HG03432 (cell line): ENCODE results near the gene OR6C6.
"Not testable (repeated sequence)": the region's sequence is repeated elsewhere in the genome, so short reads cannot be mapped to it uniquely, and the experiment has no call there.

Source experiments
- ATAC-seq: cut with Tn5 transposase; IDR thresholded peaks from one replicate; pipeline ENCODE4 v1.9.1; 2021; ENCODE audit warnings: mild to moderate bottlenecking, moderate library complexity; ENCODE audit not compliant: unreplicated experiment

The OR6C6 gene

DNA sequence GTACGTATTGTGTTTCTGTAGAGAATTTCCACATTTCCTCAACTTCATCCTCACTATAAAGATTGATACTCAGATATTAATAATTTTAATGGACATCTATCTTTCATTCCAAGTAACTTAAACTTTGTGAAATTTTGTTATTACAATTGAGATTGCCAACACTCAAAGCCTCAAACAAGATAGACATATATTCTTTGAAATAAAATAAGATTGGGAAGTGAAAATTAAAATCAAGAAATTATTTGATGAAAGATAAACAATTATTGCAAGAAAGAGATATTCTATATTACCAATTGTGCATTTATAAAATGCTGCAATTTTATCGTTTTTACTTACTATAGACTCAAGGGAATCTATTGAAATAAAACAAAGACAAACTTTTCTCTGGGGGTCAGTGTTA, at the start of gene OR6C6:
OR6C6 (minus strand) TSS at position 101 of the 400 bp plus-strand sequence. CDS start 1,337 bp downstream, outside the sequence.
- ATAC-seq, result no peak

DNA sequence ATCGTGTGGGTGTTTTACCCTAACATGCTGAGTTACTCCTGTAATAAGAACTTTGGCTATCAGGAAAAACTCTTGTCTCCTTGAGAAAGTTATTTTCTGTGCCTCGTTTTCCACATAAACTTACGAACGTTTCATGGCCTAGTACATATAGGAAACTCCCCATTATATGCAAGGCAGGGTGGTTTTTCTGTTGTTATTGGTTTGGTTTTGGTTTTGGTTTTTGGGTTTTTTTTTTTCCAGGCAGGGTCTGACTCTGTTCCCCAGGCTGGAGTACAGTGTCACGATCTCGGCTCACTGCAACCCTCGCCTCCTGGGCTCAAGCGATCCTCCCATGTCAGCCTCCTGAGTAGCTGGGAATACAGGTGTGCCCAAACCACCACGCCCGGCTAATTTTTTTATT, 39.6 kb upstream of the OR6C6 start:
- ATAC-seq, result no peak

DNA sequence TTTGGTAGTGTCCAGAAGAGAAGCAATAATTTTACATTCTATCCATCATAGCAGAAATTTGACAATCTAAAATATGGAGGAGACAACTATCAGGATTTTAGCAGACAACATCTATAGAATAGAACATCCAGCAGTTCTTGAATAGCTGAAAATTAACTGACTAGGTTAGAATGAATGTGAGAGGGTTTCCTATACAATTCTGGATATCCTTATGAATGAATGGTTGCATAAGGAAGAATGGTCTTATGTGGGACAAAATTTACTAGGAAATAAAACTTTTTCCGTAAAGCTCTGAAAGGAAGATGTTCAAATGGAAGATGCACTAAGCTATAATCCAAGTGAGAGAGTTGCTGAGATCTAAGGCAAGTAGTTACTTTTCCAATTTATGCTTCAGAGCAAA, 34.1 kb upstream of the OR6C6 start, which contains the start of gene OR6C3:
OR6C3 (plus strand) TSS at position 301 of the 400 bp plus-strand sequence. CDS start 955 bp downstream, outside the sequence.
- no peak for ATAC-seq

DNA sequence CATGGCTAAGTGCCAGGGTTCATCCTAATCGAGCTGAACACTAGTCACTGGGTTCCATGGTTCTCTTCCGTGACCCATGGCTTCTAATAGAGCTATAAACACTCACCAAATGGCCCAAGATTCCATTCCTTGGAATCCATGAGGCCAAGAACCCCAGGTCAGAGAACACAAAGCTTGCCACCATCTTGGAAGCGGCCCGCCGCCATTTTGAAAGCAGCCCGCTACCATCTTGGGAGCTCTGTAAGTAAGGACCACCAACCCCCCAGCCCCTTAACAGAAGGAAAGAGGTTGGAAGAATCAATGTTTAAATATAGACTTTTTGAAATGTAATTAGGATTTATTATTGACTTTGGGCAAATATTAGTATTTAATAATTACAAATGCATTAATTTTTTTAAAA, 29.4 kb upstream of the OR6C6 start:
- not testable (repeated sequence) for ATAC-seq

DNA sequence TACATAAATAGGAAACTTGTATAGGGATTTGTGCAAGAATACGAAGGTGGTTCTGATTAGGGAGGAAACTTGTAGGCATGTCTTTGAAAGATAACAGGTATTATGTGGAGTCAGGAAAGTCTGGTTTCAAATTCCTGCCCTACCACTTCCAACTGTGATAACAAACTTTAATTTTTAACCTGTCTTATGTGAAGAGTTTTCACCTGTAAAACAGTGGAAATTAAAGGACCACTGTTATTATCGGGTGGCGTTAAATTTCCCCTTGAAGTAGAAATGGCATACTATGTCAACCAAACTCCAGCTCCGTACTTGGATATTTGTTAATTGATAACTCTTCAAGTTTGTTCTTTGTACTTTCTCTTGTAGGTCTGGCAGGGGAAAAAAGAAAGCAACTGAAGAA, 23.8 kb upstream of the OR6C6 start:
- no peak for ATAC-seq

DNA sequence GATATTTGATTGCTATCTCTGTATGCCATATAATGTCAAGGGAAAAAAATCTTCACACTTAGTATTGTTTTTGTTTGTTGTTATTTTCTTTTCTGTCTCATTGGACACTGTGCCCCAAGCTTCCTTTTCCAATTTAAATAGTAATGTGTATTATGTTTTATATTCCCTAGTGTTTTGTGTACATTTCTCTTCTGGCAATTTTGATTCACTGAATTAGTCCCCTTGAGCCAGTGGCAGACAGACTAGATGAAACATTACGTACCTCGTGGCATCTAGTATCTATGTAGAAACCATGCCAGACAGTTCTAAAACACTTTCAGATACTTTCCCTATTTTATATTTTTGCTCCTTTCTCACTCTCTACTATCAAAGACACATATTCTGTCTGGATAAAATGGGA, 17.7 kb upstream of the OR6C6 start, which contains the start of gene OR6C1:
OR6C1 (plus strand) TSS at position 301 of the 400 bp plus-strand sequence. CDS start 6,257 bp downstream, outside the sequence.
- ATAC-seq, result no peak

DNA sequence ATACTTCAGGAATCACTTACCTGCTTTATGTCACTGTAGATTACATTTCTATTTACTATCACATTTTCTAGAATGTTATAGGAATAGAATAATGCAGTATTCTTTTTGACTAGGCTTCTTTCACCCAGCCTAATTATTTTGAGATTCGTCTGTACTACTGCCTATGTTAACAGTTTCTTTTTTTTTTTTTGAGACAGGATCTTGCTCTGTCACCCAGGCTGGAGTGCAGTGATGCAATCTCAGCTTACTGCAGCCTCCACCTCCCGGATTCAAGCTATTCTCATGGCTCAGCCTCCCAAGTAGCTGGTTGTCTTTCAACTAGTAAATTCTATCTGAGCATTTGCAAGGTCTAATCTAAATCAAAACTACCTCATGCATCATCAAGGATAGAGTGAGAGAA, 6.4 kb downstream of the OR6C6 start:
- no peak for ATAC-seq

DNA sequence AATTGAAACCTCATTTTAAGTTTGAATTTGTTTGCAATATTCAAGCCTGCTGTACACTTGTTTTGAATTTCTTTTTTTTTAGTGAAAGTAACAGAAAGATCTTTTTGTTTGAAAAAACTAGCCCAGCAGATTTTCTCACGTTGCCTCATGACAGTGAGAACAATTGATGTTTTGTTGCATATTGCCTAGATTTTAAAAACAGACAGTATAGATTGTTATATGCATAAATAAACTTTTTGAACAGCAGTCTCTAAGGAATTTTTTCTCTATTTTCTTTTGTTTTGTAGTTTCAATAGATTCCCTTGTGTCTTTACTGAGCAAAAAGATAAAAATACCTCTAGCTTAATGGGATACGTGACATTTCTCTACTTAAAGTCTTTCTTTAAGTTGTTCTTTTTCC, 15.4 kb downstream of the OR6C6 start:
- no peak for ATAC-seq

DNA sequence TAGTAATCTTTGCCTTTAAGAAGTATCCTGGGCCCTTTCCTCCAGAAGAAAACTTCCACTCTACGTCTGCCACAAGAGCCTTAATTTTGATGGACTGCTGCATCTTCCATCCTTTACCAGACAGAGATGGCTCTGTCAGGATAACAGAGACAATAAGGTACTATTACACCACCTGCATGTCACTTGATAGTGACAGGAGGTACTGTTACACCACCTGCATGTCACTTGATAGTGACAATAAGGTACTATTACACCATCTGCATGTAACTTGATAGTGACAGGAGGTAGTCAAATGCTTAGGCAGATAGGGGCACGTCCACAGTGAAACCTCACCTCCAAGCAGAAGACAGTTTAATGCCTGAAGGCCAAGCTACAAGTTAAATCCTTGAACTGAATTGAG, 38.1 kb downstream of the OR6C6 start:
- no peak for ATAC-seq

DNA sequence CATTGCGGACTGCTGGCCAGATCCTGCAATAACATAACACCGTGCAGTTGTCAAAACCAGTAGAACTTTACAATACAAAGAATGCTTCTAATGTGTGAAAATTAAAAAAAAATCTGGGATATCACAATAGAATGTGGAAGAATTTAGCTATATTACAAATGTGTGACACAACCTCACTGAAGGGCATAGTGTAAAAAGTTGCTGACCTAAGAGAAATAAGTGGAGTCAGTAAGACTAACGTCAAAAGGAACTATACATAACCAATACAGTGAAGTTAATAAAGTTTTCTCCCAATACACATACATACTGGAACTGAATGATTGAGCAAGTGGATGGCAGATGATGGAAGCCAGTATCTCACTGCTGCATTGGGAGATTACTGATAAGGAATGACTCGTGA, 39.5 kb downstream of the OR6C6 start:
- ATAC-seq, result no peak

DNA sequence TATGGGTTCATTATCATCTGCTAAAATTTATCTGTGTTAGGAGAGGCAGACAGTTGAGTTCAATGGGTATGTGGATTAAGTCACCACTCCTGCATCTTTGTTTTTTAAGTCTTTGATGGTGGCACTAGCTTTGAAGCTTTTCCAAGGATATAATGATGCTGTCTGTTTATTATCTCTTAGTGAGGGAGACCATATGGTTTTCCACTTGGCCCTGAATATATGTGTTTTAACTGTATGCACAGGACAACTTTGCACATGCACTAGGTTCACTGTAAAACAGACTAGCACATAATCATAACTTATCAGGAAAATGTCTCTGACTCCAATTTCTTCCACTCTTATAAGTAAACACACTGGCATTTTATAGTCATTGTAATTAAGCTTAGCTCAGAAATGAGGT, 43.1 kb downstream of the OR6C6 start:
- ATAC-seq, result no peak

DNA sequence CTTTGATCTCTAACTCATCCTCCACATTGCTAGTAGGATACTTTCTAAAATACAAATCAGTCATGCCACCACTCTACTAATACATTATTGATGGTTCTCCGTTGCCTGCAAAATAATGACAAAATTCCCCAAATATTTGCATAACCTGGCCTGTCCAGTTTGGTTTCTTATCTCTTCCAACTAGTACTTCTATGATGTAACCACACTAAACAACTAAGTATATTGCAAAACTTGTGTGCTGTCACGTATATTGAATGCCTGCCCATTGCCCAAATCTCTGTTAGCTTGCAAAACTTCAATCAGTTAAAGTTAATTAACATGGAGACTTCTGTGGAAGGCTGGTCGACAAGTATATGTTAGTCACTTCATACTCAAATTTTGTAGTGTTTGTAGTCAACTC, 45.4 kb downstream of the OR6C6 start:
- ATAC-seq, result no peak

DNA sequence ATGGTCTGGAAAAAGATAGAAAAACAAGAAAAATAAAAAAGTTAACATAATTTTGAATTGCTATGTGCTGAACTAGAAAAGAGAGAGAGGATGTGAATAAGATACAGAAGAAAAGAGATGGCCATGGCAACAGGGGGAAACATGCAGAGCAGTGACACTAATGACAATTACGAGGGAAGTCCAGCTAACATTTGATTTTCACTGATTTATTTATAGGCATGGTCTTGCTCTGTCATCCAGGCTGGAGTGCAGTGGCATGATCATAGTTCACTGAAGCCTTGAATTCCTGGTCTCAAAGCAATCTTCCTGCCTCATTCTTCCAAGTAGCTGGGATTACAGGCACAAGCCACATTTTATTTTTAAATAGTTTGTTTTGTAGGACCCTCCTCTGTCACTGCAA, 50.2 kb downstream of the OR6C6 start:
- no peak for ATAC-seq

DNA sequence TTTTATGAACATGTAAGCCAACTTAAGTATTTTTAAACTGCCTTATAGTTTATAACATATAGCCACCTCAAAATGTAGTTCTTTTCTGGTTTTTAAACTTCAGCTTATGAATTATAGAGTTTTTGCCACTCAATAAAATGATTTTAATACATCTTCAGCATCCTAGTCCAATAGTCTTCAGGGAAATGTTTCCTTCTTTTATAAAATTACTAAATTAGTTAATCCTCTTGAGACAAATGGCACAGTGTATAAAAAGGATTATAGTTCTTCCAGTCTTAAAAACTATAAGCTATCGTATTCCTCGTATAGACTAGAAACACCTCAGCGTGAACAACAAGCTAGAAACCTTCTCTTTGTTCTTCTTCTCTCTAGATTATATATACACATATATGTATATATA, 52.1 kb downstream of the OR6C6 start, which contains the start of gene OR6C74:
OR6C74 (plus strand) TSS at position 301 of the 400 bp plus-strand sequence. CDS start 2,679 bp downstream, outside the sequence.
- no peak for ATAC-seq
